HepG2 (cell line): Measurements from ENCODE around the gene VWA1. TPM values are rescaled to one million over a fixed set of nuclear protein-coding genes. Genes with fewer than 3 reads are reported as not detected.

Experiments used
- ATAC-seq: fragments of 200-7000 bp; cut with Tn5 transposase; 3 replicates; pipeline ENCODE4 v1.9.1; 2020; ENCODE audit warnings: mild to moderate bottlenecking, moderate library complexity
- BruUV-seq: library from RNA; stranded (reverse); fragments of 400-500 nt; replicated peaks from 2 replicates; lab custom pipeline; 2021; lab: Mats Ljungman, UMichigan
- CTCF ChIA-PET: fragments of 300-600 bp; formaldehyde crosslinking; extraction: SDS; loops from one replicate; lab custom pipeline; 2021; ENCODE audit warnings: low total read pairs, inconsistent platforms, low intra/inter-chr PET ratio; lab: Yijun Ruan, JAX
- POLR2A ChIA-PET: fragments of 350-600 bp; sonication (Branson Sonifier 250); formaldehyde crosslinking; loops from one replicate; lab custom pipeline; 2020; ENCODE audit warnings: antibody characterized with exemption, inconsistent platforms; lab: Yijun Ruan, JAX
- DNase-seq: peaks from one replicate; pipeline ENCODE4 v3.0.0-alpha.2; 2015; ENCODE audit warnings: low spot score
- FAIRE-seq: peaks from 3 replicates; lab custom pipeline; 2011; peaks lifted over from hg19 to GRCh38; lab: Jason Lieb, UNC
- H2AFZ ChIP-seq: one replicate; pipeline ENCODE4 v1.6.1; 2011; ENCODE audit warnings: low read length, inconsistent platforms
- H3K27ac ChIP-seq: fragments of 300-600 bp; 3 replicates; pipeline ENCODE4 v1.8.0; 2011; ENCODE audit warnings: mixed run types, mild to moderate bottlenecking, mixed read lengths, low read length, inconsistent platforms; ENCODE audit not compliant: insufficient read depth; ENCODE audit errors: extremely low read length
- H3K27me3 ChIP-seq, 2 experiments: fragments of 200-600 bp in 1 of 2; 2 replicates in 1 of 2; 3 replicates in 1 of 2; pipeline versions ENCODE4 v1.6.0 to v1.8.0; 2011; ENCODE audit warnings: low read length in 2 of 2, mild to moderate bottlenecking in 2 of 2, moderate library complexity in 2 of 2, inconsistent platforms in 1 of 2; ENCODE audit not compliant: insufficient read depth in 2 of 2, control insufficient read depth in 1 of 2
- H3K36me3 ChIP-seq, 2 experiments: fragments of 200-600 bp in 1 of 2; replicated peaks in 1 of 2; 2 replicates in 1 of 2; 3 replicates in 1 of 2; pipeline versions ENCODE4 v1.5.1 to v1.8.0; 2011; ENCODE audit warnings: low read length in 2 of 2, inconsistent platforms in 1 of 2; ENCODE audit not compliant: insufficient read depth in 2 of 2, control insufficient read depth in 1 of 2
- H3K4me1 ChIP-seq: 2 replicates; pipeline ENCODE4 v1.5.1; 2012; ENCODE audit warnings: low read length, inconsistent platforms; ENCODE audit not compliant: insufficient read depth
- H3K4me2 ChIP-seq: 2 replicates; pipeline ENCODE4 v1.6.0; 2011; ENCODE audit warnings: low read depth, low read length, inconsistent platforms
- H3K4me3 ChIP-seq, 3 experiments: fragments of 200-600 bp in 1 of 3; sonication (generic), shearing (Covaris generic) in 1 of 3; replicated peaks in 1 of 3; 2 replicates each; pipeline ENCODE4 v1.5.1; 2011 to 2016; ENCODE audit warnings: low read length in 3 of 3, inconsistent platforms in 2 of 3, low read depth in 2 of 3, mild to moderate bottlenecking in 2 of 3, control low read depth in 1 of 3, mixed read lengths in 1 of 3; ENCODE audit not compliant: insufficient read depth in 1 of 3
- H3K79me2 ChIP-seq: one replicate; pipeline ENCODE4 v1.6.1; 2011; ENCODE audit warnings: low read length, inconsistent platforms; ENCODE audit not compliant: insufficient read depth
- H3K9ac ChIP-seq: 2 replicates; pipeline ENCODE4 v1.6.0; 2011; ENCODE audit warnings: mild to moderate bottlenecking, low read depth, low read length, inconsistent platforms; ENCODE audit not compliant: insufficient read depth
- H3K9me3 ChIP-seq: 2 replicates; pipeline ENCODE4 v1.5.1; 2012; ENCODE audit warnings: mild to moderate bottlenecking, low read length
- H4K20me1 ChIP-seq: 2 replicates; pipeline ENCODE4 v1.6.0; 2011; ENCODE audit warnings: inconsistent platforms, mild to moderate bottlenecking, low read length, moderate library complexity; ENCODE audit not compliant: insufficient read depth
- AGO1 ChIP-seq: fragments of 200-400 bp; formaldehyde crosslinking; IDR thresholded peaks from 2 replicates; pipeline ENCODE4 v1.6.1; 2017; ENCODE audit warnings: mild to moderate bottlenecking, low read depth, low read length, moderate library complexity; ENCODE audit not compliant: poor library complexity, severe bottlenecking
- AGO2 ChIP-seq: fragments of 200-400 bp; formaldehyde crosslinking; optimal IDR thresholded peaks from 2 replicates; pipeline ENCODE3; 2017; ENCODE audit warnings: mild to moderate bottlenecking, low read depth, low read length, moderate library complexity
- ARHGAP35 ChIP-seq: sonication (generic); formaldehyde crosslinking; IDR thresholded peaks from 2 replicates; pipeline ENCODE4 v1.9.0; 2022; ENCODE audit warnings: mild to moderate bottlenecking, inconsistent platforms, moderate library complexity, missing genetic modification reagents, borderline replicate concordance
- FOSL1 ChIP-seq: sonication (generic); formaldehyde crosslinking; IDR thresholded peaks from 2 replicates; pipeline ENCODE4 v1.9.0; 2021; ENCODE audit warnings: missing genetic modification reagents, borderline replicate concordance
- JUN ChIP-seq: sonication (generic); formaldehyde crosslinking; IDR thresholded peaks from 2 replicates; pipeline ENCODE4 v1.4.0; 2020; ENCODE audit warnings: mild to moderate bottlenecking, missing genetic modification reagents
- KDM1A ChIP-seq: IDR thresholded peaks from 2 replicates; pipeline ENCODE4 v1.6.1; 2016; ENCODE audit warnings: missing compliant biosample characterization
- POLR2A ChIP-seq, 2 experiments: IDR thresholded peaks; 2 replicates each; pipeline ENCODE4 v1.6.1; 2011; ENCODE audit warnings: low read depth in 2 of 2, low read length in 2 of 2, mild to moderate bottlenecking in 1 of 2, moderate library complexity in 1 of 2; ENCODE audit not compliant: insufficient read depth in 1 of 2
- STAT5B ChIP-seq: sonication (generic); formaldehyde crosslinking; IDR thresholded peaks from 2 replicates; pipeline ENCODE4 v1.4.0; 2020; ENCODE audit warnings: missing genetic modification reagents
- TEF ChIP-seq: sonication (generic); formaldehyde crosslinking; IDR thresholded peaks from 2 replicates; pipeline ENCODE4 v1.5.0; 2020; ENCODE audit warnings: missing genetic modification reagents
- XBP1 ChIP-seq: sonication (generic); formaldehyde crosslinking; IDR thresholded peaks from 2 replicates; pipeline ENCODE4 v1.5.0; 2020; ENCODE audit warnings: missing genetic modification reagents
- ZFP62 ChIP-seq: sonication (generic); formaldehyde crosslinking; IDR thresholded peaks from 2 replicates; pipeline ENCODE4 v1.4.0; 2020; ENCODE audit warnings: missing genetic modification reagents
- ZNF496 ChIP-seq: sonication (generic); formaldehyde crosslinking; IDR thresholded peaks from 2 replicates; pipeline ENCODE4 v1.8.1; 2023; ENCODE audit warnings: mild to moderate bottlenecking, moderate library complexity, missing genetic modification reagents; ENCODE audit not compliant: insufficient replicate concordance
- ZNF709 ChIP-seq: sonication (generic); formaldehyde crosslinking; IDR thresholded peaks from 2 replicates; pipeline ENCODE4 v1.5.0; 2020; ENCODE audit warnings: mild to moderate bottlenecking, missing genetic modification reagents
- ZNF850 ChIP-seq: sonication (generic); formaldehyde crosslinking; conservative IDR thresholded peaks from 2 replicates; pipeline ENCODE4 v1.9.0; 2021; ENCODE audit warnings: mild to moderate bottlenecking, missing genetic modification reagents
- ZSCAN12 ChIP-seq: sonication (generic); formaldehyde crosslinking; IDR thresholded peaks from 2 replicates; pipeline ENCODE4 v1.9.0; 2021; ENCODE audit warnings: mild to moderate bottlenecking, missing genetic modification reagents
- WGBS: methylation state at CpG from one replicate; pipeline ENCODE4 v1.1.6; 2017; ENCODE audit warnings: low lambda C conversion rate; 5-methylcytosine and 5-hydroxymethylcytosine counted together
- in situ Hi-C: cut with HindIII; loops from 2 replicates; pipeline ENCODE4 v1.10.0; 2017; ENCODE audit warnings: low pct_unique_long_range_greater_than_20kb; ENCODE audit not compliant: extremely low pct_ligation_motif_present
- intact Hi-C: fragments of 100-400 bp; cut with micrococcal nuclease; formaldehyde crosslinking; loops from one replicate; pipeline ENCODE4 v1.10.0; 2022; ENCODE audit not compliant: unreplicated experiment
- polyA plus RNA-seq, 8 experiments: library from polyadenylated mRNA; depleted of rRNA in 3 of 8; stranded (reverse) in 7 of 8; unstranded in 1 of 8; fragments of >200 nt; fragmentation: Illumina TruSeq in 4 of 8; extraction: Trizol in 4 of 8; gene quantifications; 2 replicates each; pipeline versions ENCODE4 v1.2.1 to v1.2.3, GENCODE V29; 2011 to 2016; ENCODE audit warnings: low read depth in 4 of 8, missing spikeins in 1 of 8, mixed read lengths in 1 of 8; ENCODE audit not compliant: insufficient read depth in 1 of 8
- total RNA-seq, 5 experiments: library from RNA; depleted of rRNA; stranded (reverse); fragments of >200 nt; fragmentation: Illumina TruSeq; extraction: Trizol; gene quantifications; 2 replicates each; pipeline ENCODE4 v1.2.3, GENCODE V29; 2016; ENCODE audit warnings: low read depth in 1 of 5
- TF ChIP-seq, protein P1 (sequence below), 2 experiments: sonication (generic) in 1 of 2; formaldehyde crosslinking in 1 of 2; IDR thresholded peaks; 2 replicates each; pipeline versions ENCODE4 v1.4.0 to v1.6.1; 2016 to 2020; ENCODE audit warnings: borderline replicate concordance in 1 of 2, low read depth in 1 of 2, mild to moderate bottlenecking in 1 of 2, missing genetic modification reagents in 1 of 2

VWA1 gene
- total and polyA plus RNA-seq, 2 of the 13 experiments (the other 11 are each of a cell fraction or from before 2014, with no cell fraction given) = 40.9 to 57.5 TPM

DNA sequence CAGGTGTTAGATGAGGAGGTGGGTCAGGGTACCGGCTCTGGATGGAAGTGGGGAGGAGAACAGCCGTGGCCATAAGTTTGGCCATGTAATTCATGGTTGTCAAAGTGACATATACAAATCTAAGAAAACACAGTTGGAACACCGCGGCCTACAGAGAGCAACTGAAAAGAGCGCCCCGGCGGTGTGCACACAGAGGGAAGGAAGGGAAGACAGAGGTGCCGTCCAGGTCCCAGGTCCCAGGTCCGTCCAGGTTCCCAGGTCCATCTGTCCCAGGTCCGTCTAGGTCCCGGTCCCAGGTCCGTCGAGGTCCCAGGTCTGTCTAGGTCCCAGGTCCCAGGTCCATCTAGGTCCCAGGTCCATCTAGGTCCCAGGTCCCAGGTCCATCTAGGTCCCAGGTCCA is 23.9 kb upstream of the VWA1 start:
- Histone ChIP-seq H3K79me2 (peaks cover 21% of the 10 kb centered on the region), H3K4me2 (no peak overlapping the region), H3K4me1 (peaks cover 27% of the 10 kb centered on the region), H3K27me3 (no peaks in the 10 kb centered on the region), H3K4me3 (no peak overlapping the region), H3K36me3 (no peaks in the 10 kb centered on the region), H3K9me3 (no peaks in the 10 kb centered on the region), H3K9ac (no peak overlapping the region), H4K20me1 (peaks cover 18% of the 10 kb centered on the region; the same call in 1 of the 2 replicates), H3K27ac (no peak overlapping the region), H2AFZ (no peak overlapping the region)
- no peak for FAIRE-seq
- no peak for DNase-seq
- no TSS peak for BruUV-seq
- 95% methylated on average over 10 of the region's 13 CpGs for WGBS
- ChIA-PET POLR2A (interaction anchor here (0.8 to 1.5 kb wide), 2 partner anchors 9 to 26 kb away, joined by 3 to 5 read pairs; partner anchors contain the start of gene ANKRD65), CTCF (no interaction called here)
- ATAC-seq = no peak
- TF ChIP-seq ZNF496 (CRISPR knock-in tag) (no peak), ZNF709 (CRISPR knock-in tag) (no peak), XBP1 (CRISPR knock-in tag) (no peak), AGO2 (peak; percentile 24), STAT5B (CRISPR knock-in tag) (no peak), KDM1A (CRISPR knock-in tag) (no peak), ZSCAN12 (CRISPR knock-in tag) (no peak), JUN (CRISPR knock-in tag) (no peak), ARHGAP35 (no peak), ZNF850 (CRISPR knock-in tag) (no peak), TEF (CRISPR knock-in tag) (no peak), ZFP62 (CRISPR knock-in tag) (no peak), FOSL1 (CRISPR knock-in tag) (no peak), POLR2A (IDR thresholded peaks at IDR 0.05; ENCODE audit: insufficient read depth in 1 of 2, low read depth in 2 of 2, low read length in 2 of 2) (peak in 1 of 2 experiments; percentile 48; a peak in 2 of 4 replicates), AGO1 (peak; percentile 64)
- TF ChIP-seq, protein P1, sequence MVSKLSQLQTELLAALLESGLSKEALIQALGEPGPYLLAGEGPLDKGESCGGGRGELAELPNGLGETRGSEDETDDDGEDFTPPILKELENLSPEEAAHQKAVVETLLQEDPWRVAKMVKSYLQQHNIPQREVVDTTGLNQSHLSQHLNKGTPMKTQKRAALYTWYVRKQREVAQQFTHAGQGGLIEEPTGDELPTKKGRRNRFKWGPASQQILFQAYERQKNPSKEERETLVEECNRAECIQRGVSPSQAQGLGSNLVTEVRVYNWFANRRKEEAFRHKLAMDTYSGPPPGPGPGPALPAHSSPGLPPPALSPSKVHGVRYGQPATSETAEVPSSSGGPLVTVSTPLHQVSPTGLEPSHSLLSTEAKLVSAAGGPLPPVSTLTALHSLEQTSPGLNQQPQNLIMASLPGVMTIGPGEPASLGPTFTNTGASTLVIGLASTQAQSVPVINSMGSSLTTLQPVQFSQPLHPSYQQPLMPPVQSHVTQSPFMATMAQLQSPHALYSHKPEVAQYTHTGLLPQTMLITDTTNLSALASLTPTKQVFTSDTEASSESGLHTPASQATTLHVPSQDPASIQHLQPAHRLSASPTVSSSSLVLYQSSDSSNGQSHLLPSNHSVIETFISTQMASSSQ (IDR thresholded peaks at IDR 0.05; ENCODE audit: low read depth) = no peak
- TF ChIP-seq, protein P1 (CRISPR knock-in tag; IDR thresholded peaks at IDR 0.05; ENCODE audit: borderline replicate concordance) = no peak
- intact Hi-C loops (no loop called here), in situ Hi-C loops (no loop called here)
